Smooth muscle cell of the coronary artery (primary cell): ENCODE measurements around the gene FDPS. TPM values are rescaled to one million over a fixed set of nuclear protein-coding genes. Genes with fewer than 3 reads are reported as not detected.

Source experiments
- total RNA-seq: library from RNA; depleted of rRNA; stranded (reverse); fragments of >200 nt; gene quantifications from 2 replicates; pipeline ENCODE4 v1.2.3, GENCODE V29; 2014; ENCODE audit warnings: low replicate concordance

The FDPS gene
- total RNA-seq, result 100 and 279 TPM in 2 replicates

DNA sequence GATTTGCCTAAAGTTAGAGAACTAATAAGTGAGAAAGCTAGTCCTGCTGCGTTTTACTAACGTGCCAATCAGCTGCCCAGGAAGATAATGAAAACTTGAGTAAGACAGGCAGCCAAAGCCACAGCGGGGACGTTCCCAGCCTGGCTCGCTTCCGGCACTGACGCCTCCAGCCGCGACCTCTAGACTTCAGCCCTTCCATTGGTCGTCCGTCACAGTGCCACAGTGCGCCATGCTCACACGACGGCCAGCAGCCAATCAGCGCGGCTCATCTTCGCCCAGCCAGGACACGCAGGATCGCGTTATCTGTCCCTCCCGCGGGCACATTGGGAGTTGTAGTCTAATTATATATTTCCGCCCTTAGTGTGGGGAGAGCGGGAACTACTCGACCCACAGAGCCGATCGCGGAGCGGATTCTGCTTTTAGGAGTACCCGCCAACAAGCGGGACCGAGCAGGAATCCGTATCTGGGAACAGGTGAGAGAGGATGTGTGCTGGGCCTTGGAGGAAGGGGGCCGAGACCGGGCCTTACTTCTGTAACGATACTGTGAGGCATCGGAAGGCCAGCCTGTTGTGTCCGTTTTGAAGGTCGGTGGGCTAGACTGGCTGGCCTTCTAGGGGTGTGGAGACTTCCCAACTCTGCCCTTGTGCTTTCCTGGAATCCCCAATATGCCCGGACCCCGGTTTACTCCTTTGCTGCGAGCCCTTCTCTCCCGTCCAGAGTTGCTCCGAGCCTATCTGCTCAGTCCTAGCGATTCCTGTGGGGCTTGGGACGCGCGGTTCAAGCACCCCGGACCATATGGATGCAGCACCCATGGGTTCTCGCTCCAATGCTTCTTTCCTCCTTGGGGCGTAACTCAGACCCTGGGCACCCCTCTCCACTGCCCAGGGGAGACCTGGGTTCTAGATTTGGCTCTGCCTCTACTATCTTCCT is at the start of gene FDPS:
Gene FDPS, plus strand, starts transcription at position 374 of the 930 bp plus-strand sequence. CDS start 924 bp downstream, outside the sequence.

DNA sequence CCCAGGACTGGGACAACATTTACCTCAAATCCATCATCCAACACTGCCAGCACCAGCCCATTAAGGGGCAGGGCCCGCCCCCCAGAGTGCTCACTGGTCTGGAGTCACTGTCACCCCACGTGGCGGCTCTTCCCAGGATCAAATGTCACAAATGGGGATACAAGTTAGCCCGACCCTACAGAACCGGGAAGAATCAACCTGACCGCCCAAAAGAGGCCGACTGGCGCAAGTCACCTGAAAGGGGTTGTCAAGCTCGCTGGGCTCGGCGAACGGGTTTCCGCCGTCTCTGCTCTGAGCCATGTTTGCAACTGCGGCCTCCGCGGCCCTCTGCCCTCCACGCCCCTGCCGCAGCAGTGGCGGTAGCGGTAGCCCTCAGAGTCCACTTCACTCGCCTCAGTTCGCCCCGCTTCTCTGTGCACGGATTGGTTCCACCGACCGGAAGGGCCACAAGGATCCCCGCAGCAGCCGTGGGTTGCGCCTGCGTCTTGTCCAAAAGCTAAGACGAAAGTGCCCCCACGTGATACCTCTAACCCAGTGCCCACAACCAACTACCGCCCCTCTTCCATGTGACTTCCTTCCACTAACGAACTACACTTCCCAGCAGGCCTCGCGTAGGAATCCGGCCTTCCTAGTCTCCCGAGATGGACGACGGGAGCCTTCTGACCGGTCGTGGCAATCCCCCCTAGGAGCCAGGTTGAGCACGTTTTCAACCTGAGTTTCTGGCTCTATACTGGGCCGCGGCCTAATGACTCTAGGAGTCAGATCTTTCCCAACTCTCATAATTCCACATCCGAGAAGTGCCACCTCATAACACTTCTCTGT is 46.6 kb upstream of the FDPS start, which contains the start of gene SCAMP3:
Gene SCAMP3, minus strand, starts transcription at position 509 of the 822 bp plus-strand sequence. Its CDS starts 209 bp downstream, at position 300.

DNA sequence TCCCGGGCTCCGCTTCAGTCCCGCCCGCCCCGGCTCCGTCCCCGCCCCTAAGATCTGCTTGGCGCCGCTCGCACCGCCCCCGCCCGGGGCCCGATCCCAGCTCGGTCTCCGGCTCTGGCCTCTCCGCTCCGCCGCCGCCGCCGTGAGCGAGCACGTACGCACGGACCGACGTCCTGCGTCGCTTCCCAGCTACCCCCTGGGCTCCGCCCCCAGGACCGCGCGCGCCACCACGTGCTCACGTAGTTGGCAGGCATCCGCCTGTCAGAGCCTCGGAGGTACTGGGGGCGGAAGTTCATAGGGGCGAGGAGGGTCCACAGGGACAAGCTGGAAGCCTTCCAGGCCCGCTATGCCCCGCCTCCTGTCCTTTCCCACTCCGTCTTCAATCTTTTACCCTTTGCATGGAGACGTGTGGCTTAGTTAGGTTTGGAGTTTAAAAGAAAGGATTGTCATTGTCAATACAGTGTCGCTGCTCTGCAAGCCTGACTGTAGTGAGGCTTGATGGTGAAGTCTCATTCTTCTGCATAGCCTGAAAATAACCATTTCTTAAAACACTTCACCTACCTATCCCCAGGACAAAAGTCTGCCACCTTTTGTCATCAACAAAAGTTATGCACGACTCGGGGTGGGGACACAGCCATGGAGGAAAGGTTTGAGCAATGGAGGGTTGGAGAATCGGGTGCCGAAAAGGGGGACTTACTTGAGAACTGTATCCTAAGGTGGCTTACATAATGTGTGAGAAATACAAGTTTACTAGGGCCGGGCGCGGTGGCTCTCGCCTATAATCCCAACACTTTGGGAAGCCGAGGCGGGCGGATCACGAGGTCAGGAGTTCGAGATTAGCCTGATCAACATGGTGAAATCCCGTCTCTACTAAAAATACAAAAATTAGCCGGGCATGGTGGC is 35.1 kb upstream of the FDPS start, which contains the start of gene CLK2:
Gene CLK2, minus strand, starts transcription at position 162 of the 903 bp plus-strand sequence. CDS start 2,527 bp downstream, outside the sequence.

DNA sequence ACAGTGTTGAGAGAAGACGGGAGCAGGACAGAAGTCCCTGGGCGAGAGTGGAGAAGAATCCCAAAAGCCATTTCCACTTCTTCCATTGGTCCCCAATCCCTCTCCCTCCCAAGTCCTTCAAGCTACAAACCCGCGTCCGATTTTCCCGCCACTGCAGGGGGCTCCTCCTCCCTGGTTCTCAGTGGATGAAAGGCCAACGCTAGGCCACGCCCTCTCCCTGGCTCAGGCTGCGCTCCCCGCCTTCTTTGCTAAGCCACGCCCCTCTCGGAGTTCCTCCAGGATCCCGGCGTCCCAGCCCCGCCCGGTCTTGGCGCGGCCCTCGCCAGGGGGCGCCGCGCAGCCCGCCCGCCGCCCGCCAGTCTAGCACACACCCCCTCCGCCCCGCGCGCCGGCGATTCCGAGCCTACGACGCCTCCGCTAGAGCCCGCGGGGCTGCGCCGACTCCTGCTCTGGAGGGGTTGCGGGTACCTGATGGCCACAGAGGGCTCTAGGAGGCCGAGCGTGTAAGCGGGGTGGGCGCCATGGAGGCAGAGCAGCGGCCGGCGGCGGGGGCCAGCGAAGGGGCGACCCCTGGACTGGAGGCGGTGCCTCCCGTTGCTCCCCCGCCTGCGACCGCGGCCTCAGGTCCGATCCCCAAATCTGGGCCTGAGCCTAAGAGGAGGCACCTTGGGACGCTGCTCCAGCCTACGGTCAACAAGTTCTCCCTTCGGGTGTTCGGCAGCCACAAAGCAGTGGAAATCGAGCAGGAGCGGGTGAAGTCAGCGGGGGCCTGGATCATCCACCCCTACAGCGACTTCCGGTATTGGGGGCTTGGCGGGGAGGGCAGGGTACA is 31.4 kb upstream of the FDPS start, which contains the start of gene HCN3:
Gene HCN3, plus strand, starts transcription at position 394 of the 832 bp plus-strand sequence. Its CDS starts 128 bp downstream, at position 522.

DNA sequence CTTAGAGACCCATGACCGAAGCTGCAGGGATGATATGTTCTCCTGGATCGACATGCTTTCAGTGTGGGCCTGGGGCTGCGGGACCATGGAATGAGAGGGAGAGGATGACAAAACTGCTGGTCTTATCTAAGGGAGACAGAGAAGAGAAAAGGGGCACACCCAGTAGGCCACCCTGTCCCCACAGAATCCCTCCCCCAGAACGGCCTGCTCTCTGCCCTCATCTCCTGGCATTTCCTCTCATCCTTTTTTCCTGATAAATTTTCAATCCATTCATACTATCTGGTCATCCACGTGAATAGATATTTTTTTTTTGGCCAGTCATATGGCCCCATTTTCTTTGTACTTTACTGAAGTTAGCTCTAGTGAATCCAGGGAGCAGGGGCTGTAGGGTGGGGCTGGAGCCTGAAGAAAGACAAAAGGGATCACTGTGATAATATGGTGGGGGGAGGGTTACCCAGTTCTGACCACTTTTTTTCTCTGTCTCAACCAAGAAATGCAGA is 7.3 kb upstream of the FDPS start, which contains the start of gene PKLR:
Gene PKLR, minus strand, starts transcription at position 97 of the 500 bp plus-strand sequence. Its CDS starts 43 bp downstream, at position 54.

DNA sequence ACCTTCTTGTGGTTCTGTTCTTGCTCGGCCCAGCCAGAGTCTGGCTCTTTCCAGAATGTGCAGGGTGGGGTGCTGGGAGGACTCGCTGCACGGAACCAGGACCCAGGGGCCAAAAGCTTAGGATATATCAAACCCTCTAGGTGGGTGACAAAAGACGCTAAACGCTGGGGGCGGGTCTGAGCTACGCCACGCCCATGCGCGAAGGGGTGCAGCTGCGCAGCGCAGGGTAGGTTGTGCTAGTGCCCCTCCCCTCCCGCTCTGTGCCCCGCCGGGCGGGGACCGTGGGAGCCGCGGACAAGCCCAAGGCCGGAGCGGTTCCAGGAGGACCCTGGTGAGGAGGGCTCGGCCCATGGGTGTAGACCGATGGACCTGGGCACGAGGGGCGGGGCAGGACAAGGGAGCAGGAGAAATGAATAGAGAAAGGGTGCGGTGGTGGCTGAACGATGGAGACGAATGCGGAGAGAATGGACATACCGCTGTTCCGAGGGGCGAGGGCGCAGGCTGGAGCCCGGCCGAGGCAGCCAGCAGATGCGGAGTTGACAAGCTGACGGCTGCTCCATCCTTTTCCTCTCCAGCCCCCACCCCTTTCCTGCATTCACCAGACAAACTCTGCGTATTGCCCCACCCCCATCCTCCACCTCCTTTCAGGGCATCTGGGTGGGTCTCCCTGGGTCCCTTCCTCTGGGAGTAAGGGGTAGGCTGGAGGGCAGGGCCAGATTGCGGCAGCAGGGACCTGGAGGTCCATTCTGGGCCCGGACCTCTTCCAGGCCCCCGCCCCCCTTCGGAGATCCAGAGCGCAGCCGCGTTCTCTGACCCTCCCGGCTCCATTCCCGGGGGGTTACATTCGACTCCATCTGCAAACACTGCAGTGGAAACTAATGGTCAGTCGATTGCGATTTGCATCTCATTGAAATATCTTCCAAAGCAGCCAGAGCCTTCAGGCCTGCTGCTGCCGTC is 12.3 kb downstream of the FDPS start, which contains the start of gene RUSC1:
Gene RUSC1, plus strand, starts transcription at position 234 of the 957 bp plus-strand sequence. CDS start 880 bp downstream, outside the sequence.

Other genes starting within 250 kb of the FDPS start
- 1.8 and 5.7 TPM in 2 replicates for gene EFNA4, start 245.1 kb upstream of the FDPS start, total RNA-seq
- 0.35 and 0.90 TPM in 2 replicates for gene EFNA3, start 230.0 kb upstream of the FDPS start, total RNA-seq
- 0.23 and 4.9 TPM in 2 replicates for gene EFNA1, start 181.0 kb upstream of the FDPS start, total RNA-seq
- gene SLC50A1, start 173.0 kb upstream of the FDPS start, total RNA-seq, result 17.9 and 32.0 TPM in 2 replicates
- gene DPM3, start 168.3 kb upstream of the FDPS start, total RNA-seq, result 27.5 and 42.7 TPM in 2 replicates
- 86.9 and 102 TPM in 2 replicates for gene KRTCAP2, start 135.6 kb upstream of the FDPS start, total RNA-seq
- gene TRIM46, start 135.0 kb upstream of the FDPS start, total RNA-seq, result 1.5 and 3.5 TPM in 2 replicates
- gene THBS3, start 101.0 kb upstream of the FDPS start, total RNA-seq, result 35.0 and 52.5 TPM in 2 replicates
- 30.1 and 45.6 TPM in 2 replicates for gene MTX1, start 100.2 kb upstream of the FDPS start, total RNA-seq
- 2.5 and 3.6 TPM in 2 replicates for gene ENTREP3, start 53.4 kb upstream of the FDPS start, total RNA-seq
- 16.7 and 30.7 TPM in 2 replicates for gene SCAMP3, start 46.5 kb upstream of the FDPS start, total RNA-seq
- 27.1 and 64.4 TPM in 2 replicates for gene CLK2, start 35.4 kb upstream of the FDPS start, total RNA-seq
- 0.53 and 1.5 TPM in 2 replicates for gene HCN3, start 31.4 kb upstream of the FDPS start, total RNA-seq
- gene PKLR, start 7.4 kb upstream of the FDPS start, total RNA-seq, result not detected in 2 replicates
- 6.0 and 8.2 TPM in 2 replicates for gene RUSC1, start 12.0 kb downstream of the FDPS start, total RNA-seq